Keratinocyte (primary cell): ENCODE results near the gene OR52I2. TPM values are rescaled to one million over a fixed set of nuclear protein-coding genes. Genes with fewer than 3 reads are reported as not detected.

Source experiments
- DNase-seq: peaks from one replicate; pipeline ENCODE4 v3.0.0-alpha.2; 2011; ENCODE audit warnings: low read depth, missing footprints, low spot score
- FAIRE-seq: peaks from 2 replicates; lab custom pipeline; 2011; peaks lifted over from hg19 to GRCh38; lab: Jason Lieb, UNC
- H2AFZ ChIP-seq: 2 replicates; pipeline ENCODE4 v1.6.0; 2012; ENCODE audit warnings: low read length, control low read depth, inconsistent platforms; ENCODE audit not compliant: control insufficient read depth
- H3K27ac ChIP-seq: 2 replicates; pipeline ENCODE4 v1.5.1; 2011; ENCODE audit warnings: low read length; ENCODE audit not compliant: control insufficient read depth, insufficient read depth
- H3K27me3 ChIP-seq: 3 replicates; pipeline ENCODE4 v1.6.0; 2011; ENCODE audit warnings: low read length; ENCODE audit not compliant: control insufficient read depth, insufficient read depth; ENCODE audit errors: extremely low read depth
- H3K36me3 ChIP-seq, 2 experiments: 2 replicates in 1 of 2; 3 replicates in 1 of 2; pipeline ENCODE4 v1.5.1; 2011; ENCODE audit warnings: low read length in 2 of 2, mild to moderate bottlenecking in 1 of 2; ENCODE audit not compliant: control insufficient read depth in 2 of 2, insufficient read depth in 2 of 2; ENCODE audit errors: extremely low read depth in 1 of 2
- H3K4me1 ChIP-seq: 3 replicates; pipeline ENCODE4 v1.5.1; 2011; ENCODE audit warnings: low read length; ENCODE audit not compliant: control insufficient read depth, insufficient read depth; ENCODE audit errors: extremely low read depth
- H3K4me2 ChIP-seq: 3 replicates; pipeline ENCODE4 v1.6.0; 2011; ENCODE audit warnings: low read depth, low read length; ENCODE audit not compliant: control insufficient read depth, insufficient read depth; ENCODE audit errors: extremely low read depth
- H3K4me3 ChIP-seq, 3 experiments: fragments of 200-600 bp in 1 of 3; sonication (generic) in 1 of 3; 2 replicates in 2 of 3; 3 replicates in 1 of 3; pipeline ENCODE4 v1.5.1; 2011 to 2016; ENCODE audit warnings: low read length in 3 of 3, mild to moderate bottlenecking in 3 of 3, control low read depth in 2 of 3, inconsistent platforms in 1 of 3, low read depth in 1 of 3, mixed read lengths in 1 of 3, mixed run types in 1 of 3, moderate library complexity in 1 of 3; ENCODE audit not compliant: control insufficient read depth in 2 of 3, insufficient read depth in 2 of 3; ENCODE audit errors: extremely low read depth in 1 of 3
- H3K79me2 ChIP-seq: 2 replicates; pipeline ENCODE4 v1.6.0; 2012; ENCODE audit warnings: low read length; ENCODE audit not compliant: control insufficient read depth, insufficient read depth
- H3K9ac ChIP-seq: 3 replicates; pipeline ENCODE4 v1.6.0; 2011; ENCODE audit warnings: low read length; ENCODE audit not compliant: control insufficient read depth, insufficient read depth; ENCODE audit errors: extremely low read depth
- H3K9me1 ChIP-seq: 3 replicates; pipeline ENCODE4 v1.6.0; 2011; ENCODE audit warnings: low read length; ENCODE audit not compliant: control insufficient read depth, insufficient read depth; ENCODE audit errors: extremely low read depth
- H3K9me3 ChIP-seq: 2 replicates; pipeline ENCODE4 v1.5.1; 2012; ENCODE audit warnings: low read depth, low read length; ENCODE audit not compliant: control insufficient read depth
- H4K20me1 ChIP-seq: 3 replicates; pipeline ENCODE4 v1.6.0; 2011; ENCODE audit warnings: low read length; ENCODE audit not compliant: control insufficient read depth, insufficient read depth; ENCODE audit errors: extremely low read depth
- EZH2 ChIP-seq: IDR thresholded peaks from one replicate; pipeline ENCODE4 v1.6.1; 2012; ENCODE audit warnings: inconsistent platforms, mild to moderate bottlenecking, low read length, moderate library complexity
- dilution Hi-C: fragments of 300-500 bp; cut with MboI; formaldehyde crosslinking; loops from one replicate; pipeline ENCODE4 v1.7.0; 2020; ENCODE audit warnings: low sequenced_read_pairs; ENCODE audit not compliant: extremely low pct_ligation_motif_present
- polyA plus RNA-seq, 5 experiments: library from polyadenylated mRNA; depleted of rRNA in 3 of 5; stranded (reverse) in 3 of 5; stranded (forward) in 1 of 5; unstranded in 1 of 5; fragments of >200 nt; gene quantifications; 1 replicate in 1 of 5; 2 replicates in 3 of 5; 3 replicates in 1 of 5; pipeline versions ENCODE4 v1.2.1 to v1.2.3, GENCODE V29; 2011 to 2012; ENCODE audit warnings: missing spikeins in 2 of 5, low read depth in 1 of 5, low replicate concordance in 1 of 5
- TF ChIP-seq, protein P1 (sequence below), 3 experiments: IDR thresholded peaks in 1 of 3; conservative IDR thresholded peaks in 1 of 3; optimal IDR thresholded peaks in 1 of 3; 2 replicates in 2 of 3; 3 replicates in 1 of 3; pipeline versions ENCODE3 to v1.5.1; 2011; ENCODE audit warnings: low read length in 3 of 3, mild to moderate bottlenecking in 3 of 3, moderate library complexity in 2 of 3, control low read depth in 1 of 3, inconsistent platforms in 1 of 3; ENCODE audit not compliant: insufficient read depth in 2 of 3; ENCODE audit errors: extremely low read depth in 1 of 3

OR52I2 gene
- polyA plus RNA-seq, 1 donor (not counting 4 experiments of a cell fraction or from before 2014, with no cell fraction given): not detected

- Histone ChIP-seq H3K4me2 (no peak overlapping the region), H3K4me3 (no peak overlapping the region), H3K9ac (no peak overlapping the region), H3K27me3 (no peaks in the 10 kb centered on the region), H3K4me1 (no peaks in the 10 kb centered on the region), H3K27ac (no peak overlapping the region), H3K79me2 (no peaks in the 10 kb centered on the region), H4K20me1 (no peaks in the 10 kb centered on the region), H2AFZ (no peak overlapping the region), H3K9me3 (no peaks in the 10 kb centered on the region), H3K36me3 (no peaks in the 10 kb centered on the region), H3K9me1 (no peaks in the 10 kb centered on the region)
- DNase-seq (no peak), FAIRE-seq (no peak)
- dilution Hi-C loops: no loop called here
- TF ChIP-seq, protein P1, sequence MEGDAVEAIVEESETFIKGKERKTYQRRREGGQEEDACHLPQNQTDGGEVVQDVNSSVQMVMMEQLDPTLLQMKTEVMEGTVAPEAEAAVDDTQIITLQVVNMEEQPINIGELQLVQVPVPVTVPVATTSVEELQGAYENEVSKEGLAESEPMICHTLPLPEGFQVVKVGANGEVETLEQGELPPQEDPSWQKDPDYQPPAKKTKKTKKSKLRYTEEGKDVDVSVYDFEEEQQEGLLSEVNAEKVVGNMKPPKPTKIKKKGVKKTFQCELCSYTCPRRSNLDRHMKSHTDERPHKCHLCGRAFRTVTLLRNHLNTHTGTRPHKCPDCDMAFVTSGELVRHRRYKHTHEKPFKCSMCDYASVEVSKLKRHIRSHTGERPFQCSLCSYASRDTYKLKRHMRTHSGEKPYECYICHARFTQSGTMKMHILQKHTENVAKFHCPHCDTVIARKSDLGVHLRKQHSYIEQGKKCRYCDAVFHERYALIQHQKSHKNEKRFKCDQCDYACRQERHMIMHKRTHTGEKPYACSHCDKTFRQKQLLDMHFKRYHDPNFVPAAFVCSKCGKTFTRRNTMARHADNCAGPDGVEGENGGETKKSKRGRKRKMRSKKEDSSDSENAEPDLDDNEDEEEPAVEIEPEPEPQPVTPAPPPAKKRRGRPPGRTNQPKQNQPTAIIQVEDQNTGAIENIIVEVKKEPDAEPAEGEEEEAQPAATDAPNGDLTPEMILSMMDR (optimal IDR thresholded peaks at IDR 0.05 in 1 of 3, IDR thresholded peaks at IDR 0.05 in 1 of 3, conservative IDR thresholded peaks at IDR 0.05 in 1 of 3; ENCODE audit: extremely low read depth in 1 of 3, insufficient read depth in 2 of 3, low read length in 3 of 3): no peak
- no peak for TF ChIP-seq EZH2
These were observed 4.7 kb upstream of the OR52I2 start for GRCh38 chr11:4576880-4577279.

GRCh38 chr11:4577761-4578160 lies 3.8 kb upstream of the OR52I2 start:
- Histone ChIP-seq H3K4me2 (no peak overlapping the region), H3K36me3 (no peaks in the 10 kb centered on the region), H3K4me3 (no peak overlapping the region), H2AFZ (no peak overlapping the region), H3K27me3 (no peaks in the 10 kb centered on the region), H3K9me1 (no peaks in the 10 kb centered on the region), H4K20me1 (no peaks in the 10 kb centered on the region), H3K27ac (no peak overlapping the region), H3K9ac (no peak overlapping the region), H3K9me3 (no peaks in the 10 kb centered on the region), H3K79me2 (no peaks in the 10 kb centered on the region), H3K4me1 (no peaks in the 10 kb centered on the region)
- DNase-seq: no peak
- TF ChIP-seq EZH2: no peak
- TF ChIP-seq, protein P1 (optimal IDR thresholded peaks at IDR 0.05 in 1 of 3, IDR thresholded peaks at IDR 0.05 in 1 of 3, conservative IDR thresholded peaks at IDR 0.05 in 1 of 3; ENCODE audit: extremely low read depth in 1 of 3, insufficient read depth in 2 of 3, low read length in 3 of 3): no peak
- no peak for FAIRE-seq
- dilution Hi-C loops: no loop called here
